ENCODE results near the gene AARS1. TPM values are rescaled to one million over a fixed set of nuclear protein-coding genes. Genes with fewer than 3 reads are reported as not detected.
A peak's percentile ranks its signal among the peaks of the same experiment; 100 is the strongest.
"Not testable (repeated sequence)": the region's sequence is repeated elsewhere in the genome, so short reads cannot be mapped to it uniquely, and the experiment has no call there.

AARS1 gene
- total RNA-seq, 1 donor from 2014 or later: 65.8 TPM

GRCh38 chr16:70255574-70255973 is 33.7 kb downstream of the AARS1 start:
- no peak overlapping the region for H3K27ac ChIP-seq (ENCODE audit: low read depth, low read length)
- no peak overlapping the region for H3K4me3 ChIP-seq (ENCODE audit: low read length in 3 of 3)
- peaks cover 69 to 71% (median 71%) of the 10 kb centered on the region in 3 donors for H3K36me3 ChIP-seq (ENCODE audit: control insufficient read depth in 3 of 3, insufficient read depth in 3 of 3, low read length in 3 of 3)
- H3K4me1 ChIP-seq (ENCODE audit: control insufficient read depth in 3 of 3, insufficient read depth in 3 of 3, low read length in 3 of 3): peaks cover 3 to 5% (median 5%) of the 10 kb centered on the region in 3 donors
- H3K9ac ChIP-seq (ENCODE audit: low read depth in 1 of 3, low read length in 3 of 3): no peak overlapping the region
- no peaks in the 10 kb centered on the region for H3K9me3 ChIP-seq (ENCODE audit: control insufficient read depth in 3 of 3, low read length in 3 of 3)
- H3K27me3 ChIP-seq (ENCODE audit: control insufficient read depth in 3 of 3, insufficient read depth in 3 of 3, low read length in 3 of 3): no peaks in the 10 kb centered on the region

- H3K9ac ChIP-seq (ENCODE audit: low read depth in 1 of 3, low read length in 3 of 3): no peak overlapping the region
- peaks cover 62 to 65% (median 65%) of the 10 kb centered on the region in 3 donors for H3K36me3 ChIP-seq (ENCODE audit: control insufficient read depth in 3 of 3, insufficient read depth in 3 of 3, low read length in 3 of 3)
- H3K27me3 ChIP-seq (ENCODE audit: control insufficient read depth in 3 of 3, insufficient read depth in 3 of 3, low read length in 3 of 3): no peaks in the 10 kb centered on the region
- no peak overlapping the region for H3K27ac ChIP-seq (ENCODE audit: low read depth, low read length)
- no peak overlapping the region for H3K4me3 ChIP-seq (ENCODE audit: low read length in 3 of 3)
- H3K4me1 ChIP-seq (ENCODE audit: control insufficient read depth in 3 of 3, insufficient read depth in 3 of 3, low read length in 3 of 3): peaks cover 6 to 9% (median 8%) of the 10 kb centered on the region in 3 donors
- no peaks in the 10 kb centered on the region for H3K9me3 ChIP-seq (ENCODE audit: control insufficient read depth in 3 of 3, low read length in 3 of 3)
Measured at GRCh38 chr16:70254965-70255286, 34.4 kb downstream of the AARS1 start.

GRCh38 chr16:70254180-70254964 is 34.9 kb downstream of the AARS1 start:
- no peaks in the 10 kb centered on the region for H3K27me3 ChIP-seq (ENCODE audit: control insufficient read depth in 3 of 3, insufficient read depth in 3 of 3, low read length in 3 of 3)

GRCh38 chr16:70253291-70254106 is 35.8 kb downstream of the AARS1 start:
- no peaks in the 10 kb centered on the region for H3K27me3 ChIP-seq (ENCODE audit: control insufficient read depth in 3 of 3, insufficient read depth in 3 of 3, low read length in 3 of 3)
- peak overlapping the region in 1 of 3 donors; percentile 8 for H3K9ac ChIP-seq (ENCODE audit: low read depth in 1 of 3, low read length in 3 of 3)
- H3K36me3 ChIP-seq (ENCODE audit: control insufficient read depth in 3 of 3, insufficient read depth in 3 of 3, low read length in 3 of 3): peaks cover 54 to 56% (median 54%) of the 10 kb centered on the region in 3 donors
- no peak overlapping the region for H3K4me3 ChIP-seq (ENCODE audit: low read length in 3 of 3)
- H3K9me3 ChIP-seq (ENCODE audit: control insufficient read depth in 3 of 3, low read length in 3 of 3): no peaks in the 10 kb centered on the region
- H3K27ac ChIP-seq (ENCODE audit: low read depth, low read length): no peak overlapping the region
- H3K4me1 ChIP-seq (ENCODE audit: control insufficient read depth in 3 of 3, insufficient read depth in 3 of 3, low read length in 3 of 3): peaks cover 6 to 10% (median 10%) of the 10 kb centered on the region in 3 donors

More at GRCh38 chr16:70254180-70254964, 34.9 kb downstream of the AARS1 start:
- H3K9ac ChIP-seq (ENCODE audit: low read depth in 1 of 3, low read length in 3 of 3): no peak overlapping the region
- no peak overlapping the region for H3K4me3 ChIP-seq (ENCODE audit: low read length in 3 of 3)
- H3K4me1 ChIP-seq (ENCODE audit: control insufficient read depth in 3 of 3, insufficient read depth in 3 of 3, low read length in 3 of 3): peaks cover 6 to 10% (median 8%) of the 10 kb centered on the region in 3 donors
- H3K36me3 ChIP-seq (ENCODE audit: control insufficient read depth in 3 of 3, insufficient read depth in 3 of 3, low read length in 3 of 3): peaks cover 61 to 63% (median 62%) of the 10 kb centered on the region in 3 donors
- no peaks in the 10 kb centered on the region for H3K9me3 ChIP-seq (ENCODE audit: control insufficient read depth in 3 of 3, low read length in 3 of 3)
- no peak overlapping the region for H3K27ac ChIP-seq (ENCODE audit: low read depth, low read length)

- peaks cover 45 to 47% (median 46%) of the 10 kb centered on the region in 3 donors for H3K36me3 ChIP-seq (ENCODE audit: control insufficient read depth in 3 of 3, insufficient read depth in 3 of 3, low read length in 3 of 3)
- H3K4me3 ChIP-seq (ENCODE audit: low read length in 3 of 3): no peak overlapping the region
- no peaks in the 10 kb centered on the region for H3K27me3 ChIP-seq (ENCODE audit: control insufficient read depth in 3 of 3, insufficient read depth in 3 of 3, low read length in 3 of 3)
- H3K4me1 ChIP-seq (ENCODE audit: control insufficient read depth in 3 of 3, insufficient read depth in 3 of 3, low read length in 3 of 3): peaks cover 6 to 10% (median 10%) of the 10 kb centered on the region in 3 donors
- H3K9ac ChIP-seq (ENCODE audit: low read depth in 1 of 3, low read length in 3 of 3): no peak overlapping the region
- H3K9me3 ChIP-seq (ENCODE audit: control insufficient read depth in 3 of 3, low read length in 3 of 3): no peaks in the 10 kb centered on the region
- no peak overlapping the region for H3K27ac ChIP-seq (ENCODE audit: low read depth, low read length)
Measured at GRCh38 chr16:70252355-70252988, 36.8 kb downstream of the AARS1 start.

GRCh38 chr16:70251629-70252354 is 37.5 kb downstream of the AARS1 start, which contains the start of gene EXOSC6:
Gene EXOSC6 (minus strand): TSS chr16:70251940. CDS start chr16:70251900, 40 bp downstream.
- Histone ChIP-seq H3K4me1 (ENCODE audit: control insufficient read depth in 3 of 3, insufficient read depth in 3 of 3, low read length in 3 of 3) (peaks cover 6 to 10% (median 10%) of the 10 kb centered on the region in 3 donors), H3K27ac (ENCODE audit: low read depth, low read length) (peak within 1 kb of the TSS; percentile 12), H3K4me3 (ENCODE audit: low read length in 3 of 3) (peak within 1 kb of the TSS; percentile 59 to 80 (median 73)), H3K36me3 (ENCODE audit: control insufficient read depth in 3 of 3, insufficient read depth in 3 of 3, low read length in 3 of 3) (peaks cover 41% of the 10 kb centered on the region in 3 donors), H3K9me3 (ENCODE audit: control insufficient read depth in 3 of 3, low read length in 3 of 3) (no peaks in the 10 kb centered on the region), H3K27me3 (ENCODE audit: control insufficient read depth in 3 of 3, insufficient read depth in 3 of 3, low read length in 3 of 3) (no peaks in the 10 kb centered on the region), H3K9ac (ENCODE audit: low read depth in 1 of 3, low read length in 3 of 3) (peak within 1 kb of the TSS; percentile 57 to 85 (median 67))

GRCh38 chr16:70250748-70251628 is 38.3 kb downstream of the AARS1 start:
- Histone ChIP-seq H3K9ac (ENCODE audit: low read depth in 1 of 3, low read length in 3 of 3) (peak overlapping the region; percentile 57 to 85 (median 67)), H3K36me3 (ENCODE audit: control insufficient read depth in 3 of 3, insufficient read depth in 3 of 3, low read length in 3 of 3) (peaks cover 33 to 36% (median 35%) of the 10 kb centered on the region in 3 donors), H3K4me3 (ENCODE audit: low read length in 3 of 3) (peak overlapping the region; percentile 59 to 80 (median 73)), H3K27me3 (ENCODE audit: control insufficient read depth in 3 of 3, insufficient read depth in 3 of 3, low read length in 3 of 3) (no peaks in the 10 kb centered on the region), H3K9me3 (ENCODE audit: control insufficient read depth in 3 of 3, low read length in 3 of 3) (no peaks in the 10 kb centered on the region), H3K27ac (ENCODE audit: low read depth, low read length) (peak overlapping the region; percentile 12), H3K4me1 (ENCODE audit: control insufficient read depth in 3 of 3, insufficient read depth in 3 of 3, low read length in 3 of 3) (peaks cover 6 to 10% (median 10%) of the 10 kb centered on the region in 3 donors)

GRCh38 chr16:70249697-70250096 is 39.6 kb downstream of the AARS1 start:
- Histone ChIP-seq H3K4me1 (ENCODE audit: control insufficient read depth in 3 of 3, insufficient read depth in 3 of 3, low read length in 3 of 3) (peaks cover 6 to 10% (median 10%) of the 10 kb centered on the region in 3 donors), H3K36me3 (ENCODE audit: control insufficient read depth in 3 of 3, insufficient read depth in 3 of 3, low read length in 3 of 3) (peaks cover 25 to 27% (median 27%) of the 10 kb centered on the region in 3 donors)
- H3K9me3 ChIP-seq (ENCODE audit: control insufficient read depth in 3 of 3, low read length in 3 of 3); H3K27ac ChIP-seq (ENCODE audit: low read depth, low read length); H3K27me3 ChIP-seq (ENCODE audit: control insufficient read depth in 3 of 3, insufficient read depth in 3 of 3, low read length in 3 of 3); H3K9ac ChIP-seq (ENCODE audit: low read depth in 1 of 3, low read length in 3 of 3); H3K4me3 ChIP-seq (ENCODE audit: low read length in 3 of 3): not testable (repeated sequence)

All from skeletal muscle tissue (tissue), 4 donors.